GM19240 (cell line): ENCODE measurements around the gene P3H2.

Source experiments
- DNase-seq: peaks from one replicate; pipeline ENCODE4 v3.0.0; 2011; ENCODE audit warnings: low spot score; ENCODE audit not compliant: insufficient read length

P3H2 gene

DNA sequence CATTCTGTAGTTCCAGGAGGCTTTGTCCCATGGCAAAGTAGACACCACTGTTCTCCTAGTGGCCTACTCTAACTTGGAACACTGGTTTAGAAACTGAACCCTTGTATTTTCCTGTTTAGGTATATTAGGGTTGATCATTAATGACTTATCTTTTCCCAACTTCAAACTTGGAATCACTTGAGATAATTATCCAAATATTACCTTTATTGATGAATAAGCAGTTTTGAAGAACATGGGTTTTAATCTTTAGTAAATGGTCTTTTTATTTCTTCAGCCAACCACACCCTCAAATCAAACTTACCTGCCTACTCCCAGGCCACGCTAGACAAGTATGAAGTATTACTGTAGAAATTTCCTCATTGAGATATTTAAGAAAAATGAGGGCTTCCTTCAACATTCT lies 6.5 kb upstream of the P3H2 start:
- no peak for DNase-seq

- DNase-seq: no peak
Measured at GRCh38 chr3:190125436-190126068, 4.9 kb upstream of the P3H2 start.

DNA sequence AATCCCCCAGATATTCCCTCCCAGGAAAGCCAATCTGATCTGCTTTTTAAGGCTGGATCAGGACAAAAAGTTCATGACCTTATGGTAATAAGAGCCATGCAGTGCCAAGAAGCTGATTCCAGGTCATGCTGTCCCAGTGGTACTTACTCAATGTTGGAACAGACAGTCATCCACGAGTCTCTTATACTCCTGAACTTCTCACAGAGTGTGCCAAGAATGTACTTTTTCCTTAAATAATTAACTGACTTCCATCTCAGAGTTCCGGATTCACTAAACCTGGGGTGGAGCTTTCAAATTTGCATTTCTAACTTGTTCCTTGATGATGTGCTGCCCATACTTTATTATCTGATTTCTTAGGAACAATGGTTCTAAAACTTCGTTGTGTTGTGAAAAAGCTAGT lies 3.4 kb upstream of the P3H2 start:
- no peak for DNase-seq

DNA sequence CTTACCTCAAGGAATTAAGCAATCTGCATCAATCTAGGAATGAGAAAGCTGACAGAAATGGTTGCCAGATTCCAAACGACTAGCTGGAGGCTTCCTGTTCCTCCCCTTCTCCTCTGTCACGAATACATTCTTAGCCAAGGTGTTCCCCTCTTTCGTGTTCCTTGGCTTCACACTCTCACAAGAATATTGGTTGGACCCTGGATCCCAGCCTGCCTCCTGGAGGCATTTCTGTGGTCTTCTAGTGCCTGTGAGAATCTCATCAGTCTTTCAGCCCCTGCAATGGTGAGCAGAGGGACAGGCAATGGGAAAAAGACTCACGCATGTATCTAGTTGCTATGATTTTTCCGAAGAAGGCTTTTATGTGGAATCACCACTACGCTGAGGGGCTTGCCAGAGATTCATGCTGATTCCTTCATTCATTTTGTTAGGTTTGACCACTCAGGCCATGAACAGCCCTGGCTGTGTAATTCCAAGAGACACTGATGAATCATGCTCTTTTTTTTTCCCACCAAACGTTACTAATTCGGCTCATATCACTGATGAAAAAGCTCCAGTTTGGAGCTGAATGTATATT lies 1.6 kb upstream of the P3H2 start:
- no peak for DNase-seq

DNA sequence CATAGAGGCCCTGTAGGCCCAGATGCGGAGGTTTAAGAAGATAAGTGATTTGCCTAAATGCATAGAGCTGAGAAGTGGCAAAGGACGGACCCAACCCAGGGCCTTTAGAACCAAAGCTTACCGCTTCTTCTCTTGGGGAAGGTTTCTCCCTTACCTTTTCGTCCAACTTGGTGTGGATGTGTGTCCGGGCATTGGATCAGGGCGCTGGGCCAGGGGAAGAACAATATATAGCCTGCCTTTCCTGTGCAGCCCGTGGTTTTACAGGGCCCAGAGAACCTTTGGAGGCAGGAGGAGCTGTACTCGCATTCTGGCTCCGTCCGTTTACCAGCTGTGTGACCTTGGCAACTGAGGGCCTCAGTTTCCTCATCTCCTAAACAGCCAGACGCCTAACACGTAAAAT lies 686 bp upstream of the P3H2 start:
- DNase-seq: no peak

DNA sequence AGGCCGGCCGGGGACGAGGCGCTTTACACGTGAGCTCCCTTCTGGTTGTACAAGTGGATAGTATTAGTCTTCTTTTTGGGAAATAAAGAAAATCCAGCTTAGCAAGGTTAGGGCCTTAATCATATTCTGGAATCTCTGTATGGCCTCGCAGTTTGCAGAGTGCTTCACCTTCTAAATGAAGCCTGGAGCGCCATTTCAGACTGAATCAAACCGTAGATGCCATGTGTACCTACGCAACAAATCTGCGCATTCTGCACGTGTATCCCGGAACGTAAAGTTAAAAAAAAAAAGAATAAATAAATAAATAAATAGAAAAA lies 322 bp upstream of the P3H2 start:
- no peak for DNase-seq

DNA sequence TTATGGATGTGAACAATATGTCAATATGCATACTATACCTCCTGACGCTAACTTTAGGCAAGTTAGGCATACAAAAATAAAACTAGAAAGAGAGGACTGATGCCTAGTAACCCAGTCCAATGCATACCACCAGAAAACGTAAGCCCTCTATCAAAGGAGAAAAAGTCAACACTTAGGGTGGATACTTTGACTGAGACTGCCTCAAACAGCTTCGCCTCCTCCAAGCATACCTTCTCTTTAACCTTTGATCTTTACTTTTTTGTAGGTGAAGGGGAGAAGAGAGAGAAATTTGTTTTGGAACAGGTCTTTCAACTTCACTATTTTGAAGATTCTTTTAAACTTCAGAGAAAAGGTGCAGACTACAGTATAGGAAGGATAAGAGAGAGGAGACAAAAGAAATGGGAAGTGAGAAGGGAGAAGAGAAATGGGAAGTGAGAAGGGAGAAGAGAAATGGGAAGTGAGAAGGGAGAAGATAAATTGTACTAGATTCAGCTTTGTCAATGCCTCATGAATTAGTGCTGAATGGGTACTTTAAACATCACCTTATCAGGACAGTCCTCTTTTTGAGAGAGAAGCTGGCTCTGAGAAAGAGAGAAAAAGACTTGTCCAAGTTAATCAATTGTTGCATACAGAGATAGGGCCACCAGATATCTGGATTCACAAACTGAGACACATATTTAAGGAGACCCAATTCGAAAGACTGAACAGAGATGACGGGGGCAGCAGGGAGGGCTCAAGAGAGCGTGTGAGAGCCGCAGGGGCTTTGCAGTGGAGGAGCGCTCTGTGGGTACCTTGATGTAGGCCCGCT lies 1.0 kb downstream of the P3H2 start:
- DNase-seq: no peak

DNA sequence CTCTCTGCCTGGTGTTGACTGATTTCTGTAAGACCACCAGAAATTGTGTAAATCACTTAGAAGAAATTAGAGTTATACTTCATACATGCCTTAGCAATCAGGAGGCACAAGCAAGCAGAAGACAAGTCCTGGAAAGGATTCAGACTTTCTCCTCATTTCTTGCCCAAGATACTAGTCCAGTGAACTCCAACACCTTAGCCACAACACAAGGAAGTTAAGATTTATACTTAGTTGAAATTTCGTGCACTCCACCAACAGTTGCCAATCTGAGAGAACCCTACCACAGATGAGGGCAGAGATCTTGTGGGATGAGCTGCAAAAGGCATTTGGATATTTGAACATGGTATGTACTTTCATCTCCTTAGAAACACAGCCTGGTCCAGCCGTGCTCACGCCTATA lies 2.3 kb downstream of the P3H2 start:
- no peak for DNase-seq

DNA sequence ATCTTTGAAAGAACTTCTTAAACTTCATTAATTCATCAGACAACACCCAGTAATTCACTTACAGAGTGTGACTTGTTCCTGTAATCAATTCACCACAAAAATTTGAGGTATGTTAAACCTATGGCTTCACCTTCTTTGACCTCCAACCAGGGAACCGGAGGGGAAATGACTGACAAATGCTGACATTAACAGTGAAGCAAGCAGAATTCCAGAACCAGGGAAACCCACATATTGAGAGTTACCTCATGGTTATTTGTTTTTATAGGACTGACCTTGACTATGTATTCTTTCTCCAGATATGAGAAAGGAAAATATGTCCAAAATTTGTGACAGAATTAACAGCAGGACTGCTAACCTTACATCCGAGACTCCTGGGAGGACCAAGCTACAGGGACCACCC lies 2.7 kb downstream of the P3H2 start:
- DNase-seq: no peak

GRCh38 chr3:190116551-190117067 lies 4.1 kb downstream of the P3H2 start:
- no peak for DNase-seq

GRCh38 chr3:190110826-190111225 lies 9.9 kb downstream of the P3H2 start:
- DNase-seq: no peak

- no peak for DNase-seq
Measured at GRCh38 chr3:190109441-190109840, 11.3 kb downstream of the P3H2 start.

GRCh38 chr3:190108804-190109203 lies 11.9 kb downstream of the P3H2 start:
- no peak for DNase-seq

- no peak for DNase-seq
Measured at GRCh38 chr3:190105876-190106275, 14.8 kb downstream of the P3H2 start.

DNA sequence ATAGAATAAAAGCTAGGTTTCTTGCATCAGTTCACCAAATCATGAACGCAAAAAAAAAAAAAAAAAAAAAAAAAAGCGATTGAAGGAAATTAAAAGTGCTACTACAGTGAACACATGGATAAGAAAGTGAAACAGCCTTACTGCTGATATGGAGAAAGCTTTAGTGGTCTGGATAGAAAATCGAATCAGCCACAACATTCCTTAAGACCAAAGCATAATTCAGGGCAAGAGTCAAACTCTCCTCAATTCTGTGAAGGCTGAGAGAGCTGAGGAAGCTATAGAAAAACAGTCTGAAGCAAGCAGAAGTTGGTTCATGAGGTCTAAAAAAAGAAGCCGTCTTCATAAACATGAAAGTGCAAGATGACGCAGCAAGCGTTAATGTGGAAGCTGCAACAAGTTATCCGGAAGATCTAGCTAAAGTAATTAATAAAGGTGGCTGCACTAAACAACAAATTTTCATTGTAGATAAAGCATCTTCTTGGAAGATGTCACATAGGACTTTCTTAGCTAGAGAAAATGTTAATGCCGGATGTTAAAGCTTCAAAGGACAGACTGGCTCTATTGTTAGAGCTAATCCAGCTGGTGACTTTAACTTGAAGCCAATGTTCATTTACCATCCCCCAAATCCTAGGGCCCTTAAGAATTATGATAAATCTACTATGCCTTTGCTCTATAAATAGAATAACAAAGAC lies 19.2 kb downstream of the P3H2 start:
- no peak for DNase-seq

GRCh38 chr3:190099099-190099498 lies 21.6 kb downstream of the P3H2 start:
- no peak for DNase-seq

DNA sequence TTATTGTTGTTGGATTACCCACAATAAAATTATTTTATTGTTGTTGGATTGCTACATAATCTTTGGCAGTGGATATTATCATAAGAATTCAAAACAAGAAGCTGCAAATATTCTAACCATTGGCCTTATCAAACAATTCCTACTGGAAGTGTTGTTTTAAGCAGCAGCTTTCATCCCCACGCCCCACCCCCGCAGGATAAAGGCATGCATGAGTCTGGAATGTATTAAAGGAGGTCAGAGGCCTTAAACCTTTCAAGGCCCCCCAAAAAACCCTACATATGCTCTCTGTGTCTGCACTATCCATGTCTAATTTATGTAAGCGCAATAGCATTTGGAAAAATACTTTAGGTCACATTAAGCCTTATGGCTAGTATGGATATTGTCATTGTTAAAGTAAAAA lies 23.1 kb downstream of the P3H2 start:
- DNase-seq: no peak

- DNase-seq: no peak
Measured at GRCh38 chr3:190097025-190097424, 23.7 kb downstream of the P3H2 start.

DNA sequence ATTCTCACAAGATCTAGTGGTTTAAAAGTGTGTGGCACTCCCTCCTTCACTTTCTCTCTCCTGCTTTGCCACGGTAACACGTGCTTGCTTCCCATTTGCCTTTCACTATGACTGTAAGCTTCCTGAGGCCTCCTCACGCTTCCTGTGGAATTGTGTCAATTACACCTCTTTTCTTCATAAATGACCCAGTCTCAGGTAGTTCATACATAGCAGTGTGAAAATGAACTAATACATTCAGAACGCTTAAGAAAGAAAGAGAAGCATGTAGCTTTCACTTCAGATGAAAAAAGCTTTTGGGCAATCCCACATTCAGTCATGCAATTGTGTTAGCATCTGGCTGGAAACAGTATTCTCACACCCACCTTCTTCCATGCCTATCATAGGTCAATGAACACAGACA lies 24.4 kb downstream of the P3H2 start:
- no peak for DNase-seq

- no peak for DNase-seq
Measured at GRCh38 chr3:190094160-190094718, 26.5 kb downstream of the P3H2 start.

DNA sequence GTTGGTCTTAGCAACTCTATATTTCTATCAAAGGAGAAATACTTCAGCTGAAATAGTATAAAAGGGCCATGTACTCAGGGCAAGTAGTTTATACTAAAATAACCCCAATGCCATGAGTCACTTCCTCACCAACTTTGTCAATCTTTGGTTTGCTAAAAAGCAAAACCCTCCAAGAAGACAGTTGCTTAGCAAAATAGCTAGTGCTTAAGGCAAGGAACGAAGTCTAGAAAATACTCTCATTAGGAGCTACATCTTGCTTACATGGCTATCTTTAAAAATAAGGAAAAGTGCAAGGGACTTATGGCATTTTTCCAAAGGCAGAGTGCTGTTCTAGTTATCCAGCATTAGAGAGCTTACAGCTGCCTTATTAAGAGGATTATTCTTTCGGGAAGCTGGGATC lies 28.4 kb downstream of the P3H2 start:
- DNase-seq: no peak

- DNase-seq: no peak
Measured at GRCh38 chr3:190089711-190090110, 31.0 kb downstream of the P3H2 start.
